GM18907 (cell line): ENCODE measurements around the gene DMD.
"Not testable (repeated sequence)": the region's sequence is repeated elsewhere in the genome, so short reads cannot be mapped to it uniquely, and the experiment has no call there.

Experiments used
- ATAC-seq: cut with Tn5 transposase; IDR thresholded peaks from one replicate; pipeline ENCODE4 v1.9.1; 2021; ENCODE audit warnings: mild to moderate bottlenecking, moderate library complexity; ENCODE audit not compliant: unreplicated experiment

Gene DMD

DNA sequence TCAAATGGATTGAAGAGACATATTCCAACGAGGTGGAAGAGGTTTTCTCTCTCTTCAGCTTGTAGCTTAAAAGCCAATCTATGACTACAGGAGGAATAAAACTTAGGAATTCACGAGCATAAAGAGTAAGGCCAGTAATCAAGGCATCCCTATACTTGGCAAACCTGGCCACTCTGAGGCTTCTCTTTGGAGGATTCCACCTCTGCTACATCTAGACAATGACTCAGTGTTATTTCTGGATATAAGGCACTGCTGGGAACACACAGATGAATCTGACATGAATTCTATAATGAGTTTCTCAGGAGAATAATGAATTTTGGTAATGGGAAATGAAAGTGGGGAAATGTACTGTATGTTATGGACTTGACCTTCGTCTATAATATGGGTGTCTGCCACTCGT is 1123.7 kb downstream of the DMD start:
- no peak for ATAC-seq

DNA sequence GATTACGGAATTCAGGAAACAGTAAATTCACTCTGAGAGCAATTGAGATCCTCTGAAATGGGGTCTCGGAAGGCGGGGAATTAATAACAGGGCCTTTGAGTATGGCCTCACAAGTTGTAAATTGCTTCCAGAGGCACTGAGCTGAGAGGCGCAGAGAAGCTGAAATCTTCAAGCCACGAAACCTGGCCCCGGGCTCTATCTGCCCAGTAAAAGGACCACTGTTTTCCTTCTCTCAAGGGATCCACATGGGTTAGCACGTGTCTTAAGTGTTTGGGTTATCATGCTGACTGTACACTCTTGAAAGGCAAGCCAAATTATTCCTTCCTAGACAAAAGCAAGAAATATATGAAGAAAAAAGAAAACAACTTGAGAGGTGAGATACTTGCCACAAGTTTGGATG is 1126.6 kb downstream of the DMD start:
- ATAC-seq = no peak

DNA sequence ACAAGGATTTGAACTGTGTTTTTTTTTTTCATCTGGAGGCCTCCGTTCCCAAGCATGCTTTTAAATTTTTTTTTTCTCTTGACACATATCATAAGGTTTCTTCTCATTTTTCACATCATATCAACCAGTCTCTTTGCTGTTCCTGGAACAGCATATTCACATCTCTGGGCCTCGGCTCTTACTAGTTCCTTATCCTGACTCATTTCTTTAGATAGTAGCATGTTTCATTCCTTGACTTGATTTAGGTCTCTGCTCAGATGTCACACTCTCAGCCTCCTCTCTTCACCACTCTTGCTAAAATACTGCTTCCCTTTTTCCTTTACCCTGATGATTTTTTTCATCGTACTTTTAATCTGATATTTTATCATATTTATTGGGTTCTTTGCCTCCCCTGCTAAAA is 1163.1 kb downstream of the DMD start:
- ATAC-seq = no peak

DNA sequence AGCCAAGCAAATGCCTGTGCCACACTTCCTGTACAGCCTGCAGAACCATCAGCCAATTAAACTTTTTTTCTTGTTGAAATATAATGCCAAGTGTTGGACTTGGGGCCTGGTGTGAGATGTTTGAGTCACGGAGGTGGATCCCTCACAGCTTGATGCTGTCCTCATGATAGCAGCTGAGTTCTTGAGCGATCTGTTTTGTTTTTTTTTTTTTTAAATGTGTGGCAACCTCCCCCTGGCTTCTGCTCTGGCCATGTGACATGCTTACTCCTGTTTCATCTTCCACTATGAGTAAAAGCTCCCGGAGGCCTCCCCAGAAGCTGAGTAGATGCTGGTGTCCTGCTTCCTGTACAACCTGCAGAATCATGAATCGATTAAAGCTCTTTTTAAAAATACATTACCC is 1166.2 kb downstream of the DMD start:
- no peak for ATAC-seq

DNA sequence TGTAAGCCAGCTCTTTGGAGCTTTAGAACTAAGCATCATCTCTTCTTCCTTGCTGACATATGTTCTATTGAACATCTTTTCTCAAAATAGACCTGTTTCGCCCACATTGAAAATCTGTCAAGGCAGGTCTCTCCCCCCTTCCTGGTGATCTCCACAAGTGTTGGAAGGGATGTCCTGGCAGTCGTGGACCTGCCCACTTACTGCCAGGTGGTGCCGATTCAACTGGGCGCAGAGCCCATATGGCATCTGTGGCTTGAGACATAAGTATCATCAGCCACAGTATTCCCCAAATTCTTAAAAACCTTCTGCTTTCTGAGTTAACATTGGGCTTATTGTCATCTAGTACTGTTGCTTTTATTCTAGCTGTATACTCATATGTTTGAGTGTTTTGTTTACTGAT is 1170.2 kb downstream of the DMD start:
- ATAC-seq = no peak

DNA sequence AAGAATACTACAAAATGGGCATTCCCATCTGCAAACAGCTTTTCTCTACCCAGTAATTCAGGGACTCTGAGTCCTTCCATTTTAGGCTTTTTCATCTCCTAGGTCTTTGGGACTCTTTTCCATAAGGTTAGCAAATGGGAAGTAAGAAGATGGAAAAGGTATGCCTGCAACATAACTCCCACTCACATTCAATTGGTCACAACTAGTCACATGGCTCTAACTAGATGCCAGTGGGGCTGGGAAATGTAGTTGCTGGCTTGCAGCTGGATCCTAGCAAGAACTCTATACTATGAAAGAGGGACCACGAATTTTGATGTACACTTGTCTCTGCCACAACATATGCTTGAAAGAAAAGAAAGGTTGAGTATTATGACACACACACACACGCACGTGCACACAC is 1184.6 kb downstream of the DMD start:
- ATAC-seq = no peak

DNA sequence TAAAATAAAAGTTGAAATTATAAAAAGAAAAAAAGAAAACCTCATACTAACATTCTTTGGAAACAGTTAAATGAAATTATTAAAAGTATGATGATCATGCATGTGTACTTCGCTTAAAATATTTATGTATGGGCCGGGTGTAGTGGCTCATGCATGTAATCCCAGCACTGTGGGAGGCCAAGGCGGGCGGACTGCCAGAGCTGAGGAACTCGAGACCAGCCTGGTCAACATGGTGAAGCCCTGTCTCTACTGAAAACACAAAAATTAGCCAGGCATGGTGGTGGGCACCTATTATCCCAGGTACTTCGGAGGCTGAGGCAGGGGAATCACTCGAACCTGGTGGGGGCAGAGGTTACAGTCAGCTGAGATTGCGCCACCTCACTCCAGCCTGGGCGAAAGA is 1187.3 kb downstream of the DMD start:
- no peak for ATAC-seq

DNA sequence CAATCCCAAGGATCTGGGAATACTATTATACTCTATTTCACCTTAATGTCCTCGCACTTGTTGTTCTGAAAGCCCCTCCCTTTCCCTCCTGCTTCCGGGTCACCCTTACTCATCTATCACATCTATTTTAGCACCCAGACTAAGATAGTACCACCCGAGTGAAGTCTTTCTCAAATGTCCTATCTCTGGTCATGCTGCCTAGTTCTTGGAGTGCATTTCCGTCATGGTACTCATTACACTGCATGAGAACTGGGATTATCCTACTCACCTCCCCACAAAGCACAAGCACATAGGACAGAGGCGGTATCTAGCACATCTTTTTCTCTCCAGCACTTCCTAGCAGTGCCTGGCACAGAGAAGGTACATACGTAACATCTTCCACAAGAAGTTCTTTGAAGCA is 1195.2 kb downstream of the DMD start:
- ATAC-seq = no peak

DNA sequence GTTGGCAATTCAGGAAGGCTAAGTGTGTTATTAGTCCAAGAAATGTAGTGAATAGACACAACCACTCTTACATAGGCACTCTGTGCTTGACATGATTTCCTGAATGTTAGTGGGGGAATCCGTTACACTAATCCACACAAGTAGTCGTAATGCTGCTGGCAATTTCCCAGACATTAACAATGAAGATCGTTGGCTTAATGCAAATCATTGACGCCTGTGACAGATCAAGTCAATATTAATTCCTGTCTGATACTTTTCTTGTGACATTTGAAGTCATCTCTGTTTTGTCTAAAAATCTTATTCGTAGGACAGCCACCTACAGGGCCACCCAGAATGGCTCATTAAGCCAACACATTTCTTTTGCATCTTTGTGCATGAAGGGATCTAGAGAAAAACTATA is 1200.4 kb downstream of the DMD start:
- no peak for ATAC-seq

DNA sequence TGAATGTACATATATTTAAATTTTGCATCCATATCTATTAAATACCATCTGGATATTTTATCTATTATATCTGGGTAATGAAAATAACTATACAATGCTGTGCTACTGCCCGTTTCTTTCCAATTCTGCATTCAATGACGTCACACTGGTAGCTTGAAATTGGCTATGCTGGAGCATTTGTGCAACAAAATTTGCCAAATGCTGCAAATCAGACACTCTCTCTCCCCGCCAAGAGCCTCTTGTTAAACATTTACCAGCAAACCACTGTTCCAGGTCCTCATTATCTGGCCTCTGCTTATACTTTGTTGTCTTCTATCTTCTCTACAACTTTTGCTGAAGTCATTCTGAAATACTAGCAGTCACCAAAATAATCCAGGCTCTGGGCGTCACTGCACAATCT is 1201.1 kb downstream of the DMD start:
- ATAC-seq = no peak

DNA sequence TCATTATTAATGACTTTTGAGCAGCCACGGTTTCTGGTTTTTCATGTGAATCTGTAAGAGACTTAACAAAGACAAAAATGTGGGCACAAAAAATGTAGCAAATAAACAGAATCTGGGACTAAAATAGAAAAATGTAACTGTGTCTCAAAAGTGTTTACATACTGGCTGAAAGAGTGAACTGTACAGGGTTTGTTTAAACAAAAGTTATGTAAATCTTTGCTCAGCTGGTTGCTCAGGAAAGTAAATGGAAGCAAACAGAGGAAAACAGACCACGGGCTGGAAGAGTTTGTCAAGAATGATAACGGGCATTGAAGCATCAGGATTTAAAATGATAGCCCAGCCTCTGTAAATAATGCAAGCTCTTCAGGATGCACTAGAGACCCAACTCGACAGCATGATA is 1217.7 kb downstream of the DMD start:
- no peak for ATAC-seq

DNA sequence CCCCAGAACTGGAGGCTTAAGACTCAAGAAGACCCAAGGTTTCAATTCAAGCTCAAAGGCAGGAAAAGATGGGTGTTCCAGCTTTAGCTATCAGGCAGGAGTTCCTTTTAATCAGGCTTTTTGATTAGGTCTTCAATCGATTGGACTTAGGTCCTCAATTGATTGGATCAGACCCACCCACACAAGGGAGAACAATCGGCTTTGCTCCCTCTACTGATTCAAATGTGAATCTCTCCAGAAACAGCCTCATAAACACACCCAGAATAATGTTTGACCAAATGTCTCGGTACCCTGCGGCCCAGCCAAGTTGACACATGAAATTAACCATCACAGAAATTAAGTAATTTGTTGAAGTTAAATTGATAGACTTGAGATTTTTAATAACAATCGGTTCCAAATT is 1222.4 kb downstream of the DMD start:
- no peak for ATAC-seq

DNA sequence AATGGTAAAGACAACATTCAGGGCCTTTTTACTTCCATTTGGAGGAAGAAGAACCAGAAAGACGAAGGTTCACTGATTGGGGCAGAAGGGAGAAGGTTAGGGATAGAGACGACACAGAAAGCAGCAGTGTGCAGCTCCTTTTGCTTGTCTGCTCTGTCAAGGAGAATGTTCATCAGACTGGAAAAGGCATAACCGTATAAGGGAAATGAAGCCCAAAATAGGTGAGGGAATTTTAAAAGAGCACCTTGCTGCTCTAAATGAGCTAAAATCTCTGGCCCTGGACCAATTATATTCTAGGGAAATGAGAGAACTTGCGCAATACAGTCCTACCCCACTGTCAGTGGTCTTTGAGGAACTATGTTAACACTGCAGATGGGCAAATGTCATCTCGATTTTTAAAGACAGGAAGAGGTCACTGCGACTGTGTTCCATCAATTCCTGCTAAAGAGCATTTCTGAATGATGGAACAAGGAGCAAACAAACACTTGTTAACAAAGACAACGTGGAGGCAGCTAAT is 1229.7 kb downstream of the DMD start:
- no peak for ATAC-seq

DNA sequence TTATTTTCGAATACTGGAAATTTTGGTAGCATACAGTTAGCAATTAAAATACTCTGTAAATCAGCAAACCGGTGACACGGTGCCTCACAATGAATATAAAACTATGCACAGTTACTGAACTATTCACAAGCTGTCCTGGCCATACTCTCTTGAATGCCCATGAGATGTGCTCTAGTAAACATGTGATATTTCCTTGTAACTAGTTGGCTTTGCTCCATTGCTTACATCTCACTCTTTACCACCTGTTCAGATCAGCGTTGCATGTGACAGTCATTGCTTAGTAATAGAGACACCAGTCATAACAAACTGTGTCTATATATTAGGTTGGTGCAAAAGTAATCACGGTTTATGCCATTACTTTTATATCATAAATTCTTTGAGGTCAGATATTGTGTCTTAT is 1241.6 kb downstream of the DMD start:
- no peak for ATAC-seq

DNA sequence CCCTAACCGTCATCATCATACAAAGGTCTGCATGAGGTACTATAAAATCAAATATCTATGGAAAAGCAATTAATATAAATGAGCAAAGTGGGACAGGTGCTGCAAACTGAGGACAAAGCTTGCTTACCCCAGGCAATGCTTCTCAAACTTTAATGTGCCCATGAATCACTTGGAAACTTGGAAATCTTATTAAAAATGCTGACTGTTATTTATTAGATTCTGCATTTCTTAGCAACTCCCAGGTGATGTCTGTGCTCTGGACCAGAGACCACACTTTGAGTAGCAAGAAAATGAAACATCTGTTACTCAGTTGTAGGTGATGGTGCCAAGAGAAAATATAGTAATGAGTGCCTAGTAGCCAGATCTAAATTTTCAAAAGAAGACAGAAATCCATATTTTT is 1249.1 kb downstream of the DMD start:
- ATAC-seq = no peak

DNA sequence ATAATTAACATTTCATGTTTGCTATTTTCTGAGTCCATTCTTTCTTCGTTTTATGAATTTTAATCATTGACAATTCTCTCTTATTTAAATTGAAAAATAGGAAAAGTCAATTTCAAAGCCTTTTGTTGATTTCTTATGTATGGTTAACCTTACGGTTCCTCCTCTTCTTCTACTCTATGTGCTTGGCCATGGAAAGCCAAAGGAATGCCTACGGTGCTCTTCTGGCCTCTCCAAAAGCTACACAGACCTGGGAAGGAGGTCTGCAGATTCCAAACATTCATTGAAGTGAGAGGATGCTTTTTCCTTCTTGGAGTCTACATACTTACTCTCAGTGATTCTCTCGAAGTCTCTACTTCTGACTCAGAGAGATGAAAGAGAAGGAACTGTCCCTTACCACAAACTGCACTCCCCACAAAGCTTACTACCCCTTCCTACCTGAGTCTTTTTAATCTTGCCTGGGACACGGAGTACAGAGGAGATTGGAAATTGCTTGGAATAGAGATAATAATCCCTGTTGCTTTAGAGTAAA is 1276.4 kb downstream of the DMD start:
- no peak for ATAC-seq

DNA sequence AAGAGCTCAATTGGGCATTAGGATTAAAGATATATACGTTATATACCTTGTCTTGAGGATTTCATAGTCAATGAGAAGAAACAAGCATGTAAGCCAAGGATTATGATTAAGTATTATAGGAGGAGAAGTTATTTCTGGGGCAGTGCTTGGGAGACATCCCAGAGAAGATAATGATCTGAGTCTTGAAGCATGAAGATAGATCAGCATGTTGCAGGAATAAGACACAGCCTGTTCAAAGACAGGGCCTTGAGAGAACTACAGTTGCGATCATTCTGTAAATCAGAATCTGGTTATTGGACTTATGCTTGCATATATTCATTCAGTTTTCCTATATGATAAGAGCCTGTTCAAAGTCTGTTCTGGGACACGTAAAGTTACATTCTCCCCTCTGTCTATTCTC is 1277.3 kb downstream of the DMD start:
- no peak for ATAC-seq

DNA sequence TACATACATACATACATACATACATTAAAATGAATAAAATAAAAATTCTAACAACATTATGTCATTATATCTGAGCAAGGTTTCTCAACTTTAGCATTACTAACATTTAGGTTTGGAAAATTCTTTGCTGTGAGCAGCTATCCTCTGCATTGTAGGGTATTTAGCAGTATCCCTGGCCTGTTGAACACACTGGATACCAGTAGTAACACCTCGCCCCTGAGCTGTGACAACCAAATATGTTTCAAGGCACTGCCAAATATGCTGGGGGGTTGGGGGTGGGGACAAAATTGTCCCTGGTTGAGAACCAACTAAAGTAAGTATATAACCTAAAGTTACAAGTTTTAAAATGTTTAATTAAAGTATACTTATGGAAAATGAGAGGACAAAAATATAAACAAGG is 1278.6 kb downstream of the DMD start:
- ATAC-seq = no peak

DNA sequence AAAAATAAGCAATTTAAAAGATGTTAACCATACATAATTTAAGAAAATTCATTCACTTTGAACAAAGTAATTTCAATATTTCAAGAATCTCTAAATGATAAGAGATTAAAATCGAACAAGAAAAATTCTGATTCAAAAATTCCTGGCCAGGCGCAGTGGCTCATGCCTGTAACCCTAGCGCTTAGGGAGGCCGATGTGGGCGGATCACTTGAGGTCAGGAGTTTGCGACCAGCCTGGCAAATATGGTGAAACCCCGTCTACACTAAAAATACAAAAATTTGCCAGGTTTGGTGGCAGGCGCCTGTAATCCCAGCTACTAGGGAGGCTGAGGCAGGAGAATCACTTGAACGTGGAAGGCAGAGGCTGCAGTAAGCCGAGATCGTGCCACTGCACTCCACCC is 1279.0 kb downstream of the DMD start:
- not testable (repeated sequence) for ATAC-seq

DNA sequence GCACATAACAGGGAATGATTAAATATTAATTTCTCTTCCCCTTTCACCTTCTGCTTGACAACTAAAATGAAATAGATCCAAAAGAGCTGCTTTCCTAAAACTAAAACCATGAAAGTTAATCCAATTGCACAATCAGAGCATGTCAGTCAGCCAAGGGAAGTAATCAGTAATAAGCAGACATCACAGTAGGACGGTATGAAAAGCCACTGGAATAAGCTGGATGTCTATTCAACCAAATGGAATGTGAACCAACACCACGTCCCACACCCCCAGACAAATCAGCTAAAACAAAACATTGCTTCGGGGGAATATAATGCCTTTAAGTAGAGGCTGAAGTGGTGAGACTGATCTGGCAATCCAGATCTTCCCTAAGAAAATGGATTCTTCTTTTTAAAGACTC is 1280.1 kb downstream of the DMD start:
- ATAC-seq = no peak

DNA sequence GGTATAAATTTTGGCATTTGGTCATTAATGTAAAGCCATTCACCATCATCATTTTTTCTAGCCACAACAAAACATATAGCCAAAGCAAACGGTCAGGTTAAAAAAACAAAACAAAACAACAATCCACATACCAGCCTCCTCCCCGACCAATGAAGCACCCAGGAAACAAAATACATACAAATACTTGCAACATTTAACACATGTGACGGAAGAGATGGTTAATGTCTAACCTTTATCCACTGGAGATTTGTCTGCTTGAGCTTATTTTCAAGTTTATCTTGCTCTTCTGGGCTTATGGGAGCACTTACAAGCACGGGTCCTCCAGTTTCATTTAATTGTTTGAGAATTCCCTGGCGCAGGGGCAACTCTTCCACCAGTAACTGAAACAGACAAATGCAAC is 1282.0 kb downstream of the DMD start:
- no peak for ATAC-seq

DNA sequence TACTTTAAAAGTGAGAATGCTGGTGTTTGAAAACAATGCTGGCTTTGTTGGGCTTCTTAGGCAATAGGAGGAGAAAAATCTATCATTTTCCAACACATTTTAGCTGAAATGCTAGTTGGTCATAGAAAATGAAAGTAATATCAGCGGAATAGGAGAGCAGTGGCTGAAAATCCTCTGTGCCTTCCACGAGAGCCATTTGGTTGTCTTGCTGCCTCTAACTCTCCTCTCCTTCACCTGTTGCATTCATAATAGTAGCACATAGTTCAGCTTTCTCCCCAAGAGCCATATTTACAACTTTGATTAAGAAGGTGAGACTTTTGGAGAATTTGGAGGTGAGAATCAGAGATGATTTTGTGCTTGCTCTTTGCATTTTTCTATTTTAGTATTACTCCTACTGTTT is 1290.1 kb downstream of the DMD start:
- no peak for ATAC-seq

DNA sequence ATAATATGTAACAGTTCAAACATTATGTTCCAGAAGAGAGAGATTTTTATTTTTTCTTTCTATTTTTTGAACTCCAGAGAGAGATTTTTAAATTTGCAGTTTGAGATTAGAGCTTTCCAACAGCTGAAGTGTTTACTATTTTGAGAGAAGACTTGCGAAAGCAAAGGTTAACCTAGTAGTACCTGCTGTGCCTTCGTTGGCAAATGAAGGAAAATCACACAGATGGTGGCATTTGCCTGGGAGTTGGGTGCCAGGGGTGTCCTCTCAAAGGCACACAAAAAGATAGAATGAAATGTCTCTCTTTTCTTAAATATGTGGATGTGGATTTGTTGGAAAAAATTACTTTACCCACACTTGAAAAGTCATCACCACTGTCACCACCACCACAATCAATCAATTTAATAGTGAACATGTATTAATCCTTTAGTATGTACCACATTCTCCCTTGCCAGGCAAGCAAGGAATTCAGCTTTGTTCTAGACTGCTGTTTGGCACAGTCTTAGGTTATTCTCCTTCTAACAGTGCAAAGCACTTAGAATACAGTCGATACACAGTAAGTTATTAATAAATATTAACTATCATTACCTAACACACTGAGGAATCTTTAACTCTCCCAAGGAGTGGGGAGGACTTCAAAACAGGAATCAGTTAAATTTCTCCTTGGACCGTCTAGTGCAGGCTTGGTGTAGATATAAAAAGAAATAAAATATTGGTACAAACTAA is 1301.3 kb downstream of the DMD start:
- ATAC-seq = no peak
